GM18499 (cell line): ENCODE measurements around the gene KCNT1.

Experiments
- ATAC-seq: cut with Tn5 transposase; IDR thresholded peaks from one replicate; pipeline ENCODE4 v1.9.1; 2021; ENCODE audit warnings: moderate number of reproducible peaks; ENCODE audit not compliant: insufficient read depth, unreplicated experiment

KCNT1 gene

GRCh38 chr9:135775911-135776310 is 73.9 kb downstream of the KCNT1 start:
- ATAC-seq: no peak

- ATAC-seq: no peak
These were observed 75.1 kb downstream of the KCNT1 start for GRCh38 chr9:135776893-135777622.

- ATAC-seq: no peak
These were observed 75.7 kb downstream of the KCNT1 start for GRCh38 chr9:135777623-135778177.

DNA sequence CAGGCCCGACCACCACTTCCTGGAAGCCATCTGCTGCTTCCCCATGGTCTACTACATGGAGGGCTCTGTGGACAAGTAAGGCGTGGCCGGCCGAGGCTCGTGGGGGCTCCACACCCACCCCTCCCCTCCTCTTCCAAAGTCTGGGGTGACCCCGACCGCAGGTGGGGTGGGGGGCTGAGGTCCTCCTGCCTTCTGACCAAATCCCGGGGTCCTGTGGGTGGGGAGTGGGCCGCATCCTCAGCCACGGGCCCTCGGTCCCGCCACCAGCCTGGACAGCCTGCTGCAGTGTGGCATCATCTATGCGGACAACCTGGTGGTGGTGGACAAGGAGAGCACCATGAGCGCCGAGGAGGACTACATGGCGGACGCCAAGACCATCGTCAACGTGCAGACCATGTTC is 76.4 kb downstream of the KCNT1 start:
- no peak for ATAC-seq

GRCh38 chr9:135779571-135779970 is 77.6 kb downstream of the KCNT1 start:
- ATAC-seq: no peak

DNA sequence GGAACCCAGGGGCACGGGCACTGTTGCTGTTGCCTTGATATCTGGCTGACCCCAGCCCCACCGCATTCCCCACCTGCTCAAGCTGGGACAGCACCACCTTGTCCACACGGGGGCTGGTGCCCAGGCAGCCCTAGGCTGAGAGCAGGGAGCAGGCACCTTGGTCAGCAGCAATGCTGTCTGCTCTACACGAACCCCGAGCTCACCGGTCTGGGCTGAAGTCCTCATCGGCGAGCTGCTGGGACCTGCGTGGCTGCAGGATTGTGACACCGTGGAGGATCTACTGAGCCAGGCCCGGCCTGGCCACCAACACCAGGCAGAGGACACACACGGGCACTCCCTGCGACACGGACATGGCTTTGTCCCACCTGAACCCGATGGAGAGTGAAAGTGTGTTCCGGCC is 78.1 kb downstream of the KCNT1 start:
- no peak for ATAC-seq

DNA sequence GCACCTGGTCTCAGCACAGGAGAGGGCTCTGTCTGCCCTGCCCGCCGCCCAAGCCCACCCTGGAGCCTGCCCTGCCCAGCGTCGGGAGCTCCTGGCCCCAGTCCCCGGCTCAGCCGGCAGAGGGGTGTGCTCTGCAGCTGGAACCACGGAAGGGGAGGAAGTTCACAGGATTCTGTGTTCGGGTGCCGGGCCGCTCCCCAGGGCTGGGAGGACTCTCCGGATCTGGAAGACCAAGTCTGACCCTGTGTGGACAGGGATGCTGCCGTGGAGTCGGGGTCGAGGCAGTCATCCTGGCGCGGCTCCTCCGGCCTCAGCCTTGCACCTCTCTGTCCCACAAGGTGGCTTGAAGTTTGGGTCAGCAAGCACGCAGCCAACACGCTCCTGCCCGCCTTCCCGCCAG is 78.6 kb downstream of the KCNT1 start:
- ATAC-seq: no peak

DNA sequence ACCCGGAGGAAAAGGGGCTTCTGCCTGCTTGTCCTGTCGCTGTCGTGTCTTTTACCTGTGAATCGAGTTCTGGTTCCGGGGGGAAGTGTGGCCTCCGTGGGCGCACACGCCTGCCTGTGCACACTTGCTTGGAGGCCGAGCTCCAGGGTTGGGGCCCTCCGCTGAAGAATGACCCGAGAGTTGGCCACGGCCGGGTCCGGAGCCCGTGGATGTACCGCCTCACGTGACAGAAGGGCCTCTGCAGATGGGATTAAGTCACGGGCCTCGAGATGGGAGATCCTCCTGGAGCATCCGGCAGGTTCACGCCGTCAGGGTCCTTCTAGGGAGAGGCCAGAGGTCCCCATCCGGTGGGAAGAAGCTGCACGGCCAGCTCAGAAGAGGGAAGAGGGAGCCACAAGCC is 81.0 kb downstream of the KCNT1 start:
- ATAC-seq: no peak

- ATAC-seq: no peak
These were observed 81.7 kb downstream of the KCNT1 start for GRCh38 chr9:135783540-135784245.

GRCh38 chr9:135785013-135785575 is 83.1 kb downstream of the KCNT1 start:
- ATAC-seq: no peak

DNA sequence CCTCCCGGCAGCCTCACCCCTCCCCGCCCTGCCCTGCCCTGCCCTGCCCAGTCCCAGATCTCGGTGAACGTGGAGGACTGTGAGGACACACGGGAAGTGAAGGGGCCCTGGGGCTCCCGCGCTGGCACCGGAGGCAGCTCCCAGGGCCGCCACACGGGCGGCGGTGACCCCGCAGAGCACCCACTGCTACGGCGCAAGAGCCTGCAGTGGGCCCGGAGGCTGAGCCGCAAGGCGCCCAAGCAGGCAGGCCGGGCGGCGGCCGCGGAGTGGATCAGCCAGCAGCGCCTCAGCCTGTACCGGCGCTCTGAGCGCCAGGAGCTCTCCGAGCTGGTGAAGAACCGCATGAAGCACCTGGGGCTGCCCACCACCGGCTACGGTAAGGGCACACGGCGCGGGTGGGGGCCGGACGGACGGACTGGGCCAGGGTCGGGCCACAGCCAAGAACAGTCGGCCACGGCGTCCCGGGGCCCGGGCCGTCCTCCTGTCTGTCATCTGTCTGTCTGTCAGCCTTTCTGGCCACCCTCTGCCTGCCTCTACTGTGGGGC is 84.2 kb downstream of the KCNT1 start:
- ATAC-seq: no peak

DNA sequence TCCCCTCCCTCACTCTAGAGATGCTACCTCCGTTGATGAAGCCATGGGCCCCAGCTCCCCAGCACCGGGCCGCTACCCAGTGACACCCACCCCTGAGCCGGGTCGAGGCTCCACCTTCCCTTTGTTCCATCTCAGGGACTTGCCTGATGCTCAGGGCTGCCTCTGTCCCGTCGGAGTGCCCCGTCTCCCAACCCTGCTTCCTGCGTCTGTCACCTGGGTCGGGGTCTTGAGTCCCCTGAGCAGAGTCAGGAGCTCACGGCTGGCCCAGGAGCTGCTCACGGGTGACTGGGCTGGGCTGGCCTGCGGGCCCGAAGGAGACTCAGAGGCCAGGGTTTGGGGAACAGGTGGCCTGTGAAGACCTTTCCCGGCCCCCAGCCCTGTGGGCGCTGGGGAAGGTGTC is 85.3 kb downstream of the KCNT1 start:
- ATAC-seq: no peak

DNA sequence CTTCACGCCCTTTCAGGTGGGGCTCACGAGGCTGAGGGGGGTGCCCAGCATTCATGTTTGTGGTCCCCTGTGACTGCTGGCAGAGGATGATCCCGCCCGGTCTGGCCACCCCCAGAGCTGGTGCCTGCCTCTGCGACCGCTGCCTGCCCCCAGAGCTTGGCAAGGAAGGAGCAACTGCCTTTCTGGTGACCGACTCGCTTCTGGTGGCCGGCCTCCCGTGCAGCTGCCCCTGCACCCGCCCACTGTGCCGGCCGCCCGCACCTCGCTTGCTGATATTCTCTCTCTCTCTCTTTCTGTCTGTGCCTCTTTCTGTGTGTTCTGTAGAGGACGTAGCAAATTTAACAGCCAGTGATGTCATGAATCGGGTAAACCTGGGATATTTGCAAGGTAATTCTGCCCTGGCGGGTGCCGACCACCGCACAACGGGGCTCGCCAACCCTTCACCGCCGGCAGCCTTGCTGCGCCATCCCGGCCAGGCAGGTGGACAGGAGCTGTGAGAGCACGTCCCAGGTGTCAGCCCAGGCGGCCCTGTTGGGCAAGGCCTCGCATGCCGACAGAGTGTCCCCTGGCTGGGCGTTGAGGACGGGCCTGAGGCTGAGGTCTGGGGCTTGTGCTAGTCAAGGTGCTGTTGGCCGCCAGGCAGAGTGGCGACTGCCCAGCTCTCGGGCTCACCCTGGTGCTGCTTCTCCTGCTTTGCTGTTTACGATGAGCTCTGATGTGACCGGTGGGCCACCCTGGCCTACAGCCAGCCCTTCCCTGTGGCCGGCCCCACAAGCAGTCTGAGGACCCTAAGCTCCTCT is 86.0 kb downstream of the KCNT1 start:
- no peak for ATAC-seq

GRCh38 chr9:135788576-135789300 is 86.8 kb downstream of the KCNT1 start:
- no peak for ATAC-seq

- no peak for ATAC-seq
These were observed 87.9 kb downstream of the KCNT1 start for GRCh38 chr9:135789838-135790291.

DNA sequence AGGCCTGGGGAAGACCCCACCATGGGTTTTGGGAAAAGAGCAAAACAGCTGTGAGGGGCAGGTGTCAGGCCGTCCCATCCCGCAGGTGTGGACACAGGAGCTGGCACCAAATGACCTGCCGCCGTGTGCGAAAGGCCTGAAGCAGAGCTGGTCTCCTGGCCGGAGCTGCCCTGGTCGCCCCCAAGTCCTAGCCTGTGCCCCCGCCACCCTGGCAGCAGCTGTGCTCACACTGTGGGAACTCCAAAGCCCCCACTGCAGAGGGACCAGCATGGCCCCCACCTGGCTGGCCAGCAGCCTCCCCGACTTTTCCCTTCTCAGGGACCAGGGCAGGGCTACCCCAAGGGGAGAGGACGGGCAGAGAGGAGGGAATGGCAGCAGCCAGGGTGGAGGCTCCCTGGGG is 88.4 kb downstream of the KCNT1 start:
- ATAC-seq: no peak

DNA sequence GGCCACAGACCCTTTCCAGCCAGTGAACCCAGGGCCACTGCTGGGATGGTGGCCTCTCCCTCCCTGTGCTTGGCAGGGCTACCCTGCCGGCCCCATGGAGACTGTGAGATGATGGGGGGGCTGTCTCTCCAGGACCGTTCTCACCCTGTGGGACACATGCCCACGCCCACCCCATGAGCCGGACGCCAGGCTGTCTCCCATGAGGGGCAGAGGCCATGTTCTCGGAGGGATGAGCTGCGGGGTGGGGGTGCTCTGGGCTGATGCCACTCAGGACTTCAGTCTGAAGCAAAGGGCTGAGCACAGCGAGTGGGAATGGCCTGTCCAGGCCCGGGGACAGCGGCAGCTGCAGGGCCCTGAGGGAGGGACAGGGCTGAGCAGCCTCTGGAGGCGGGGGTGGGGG is 88.9 kb downstream of the KCNT1 start:
- ATAC-seq: no peak

DNA sequence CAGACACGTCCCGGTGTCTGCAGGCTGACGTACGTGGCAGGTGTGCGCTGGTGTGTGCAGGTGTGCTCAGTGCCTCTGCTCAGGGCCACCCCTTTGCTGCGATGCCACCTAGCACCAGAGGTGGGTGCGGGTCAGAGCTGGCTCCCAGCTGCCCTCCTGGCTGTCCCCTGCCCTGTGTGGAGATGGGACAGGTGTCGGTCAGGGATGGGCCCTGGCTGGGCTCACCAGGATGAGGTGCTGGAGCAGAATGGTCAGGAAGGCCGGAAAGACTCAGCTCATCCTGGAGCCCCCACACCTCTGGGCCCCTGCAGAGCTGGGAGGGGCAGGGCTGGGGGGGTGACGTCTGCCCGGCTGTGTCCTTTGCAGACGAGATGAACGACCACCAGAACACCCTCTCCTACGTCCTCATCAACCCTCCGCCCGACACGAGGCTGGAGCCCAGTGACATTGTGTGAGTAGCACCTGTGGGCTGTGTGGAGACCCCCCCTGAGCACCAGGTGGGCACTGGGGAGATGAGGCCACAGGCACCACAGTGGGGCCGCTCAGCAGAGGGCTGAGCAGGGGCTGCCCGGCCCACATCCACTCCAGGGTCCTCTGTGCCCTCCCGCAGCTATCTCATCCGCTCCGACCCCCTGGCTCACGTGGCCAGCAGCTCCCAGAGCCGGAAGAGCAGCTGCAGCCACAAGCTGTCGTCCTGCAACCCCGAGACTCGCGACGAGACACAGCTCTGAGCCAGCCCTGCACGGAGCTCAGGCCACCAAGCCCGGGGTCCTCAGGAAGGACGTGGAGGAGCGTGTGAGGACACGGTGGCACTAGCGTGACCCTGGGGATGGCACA is 89.7 kb downstream of the KCNT1 start:
- ATAC-seq: no peak
